ENCODE data around the gene ASIC2. TPM values are rescaled to one million over a fixed set of nuclear protein-coding genes. Genes with fewer than 3 reads are reported as not detected.

The ASIC2 gene
- total RNA-seq, 1 donor from 2014 or later = 0.06 TPM

DNA sequence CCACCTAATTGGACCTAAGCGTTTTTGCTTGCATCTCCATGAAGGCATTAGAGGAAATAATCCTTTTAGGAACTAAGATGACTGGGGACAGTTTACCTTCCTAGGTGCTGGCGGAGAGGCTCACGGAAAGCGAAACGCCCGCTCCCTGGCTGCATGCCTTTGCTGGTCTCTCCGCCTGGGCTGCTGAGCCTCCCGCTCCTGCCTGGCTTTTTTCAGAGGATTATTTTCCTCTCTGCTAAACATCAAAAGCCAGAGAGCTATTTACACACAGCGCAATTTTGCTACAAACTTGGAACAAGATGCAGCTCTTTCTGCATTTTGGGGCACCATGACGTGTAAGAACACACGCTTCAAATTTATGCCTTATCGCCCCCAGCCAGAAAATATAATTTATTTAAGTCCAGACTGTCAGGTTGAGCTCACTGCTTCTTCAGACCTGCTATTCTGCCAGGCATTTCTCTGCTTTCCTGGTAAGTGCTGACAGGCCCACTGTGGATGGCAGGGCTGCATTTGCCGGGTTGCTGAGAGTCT, 177.0 kb downstream of the ASIC2 start:
- peak; percentile 17 for DNase-seq (ENCODE audit: low spot score)

DNA sequence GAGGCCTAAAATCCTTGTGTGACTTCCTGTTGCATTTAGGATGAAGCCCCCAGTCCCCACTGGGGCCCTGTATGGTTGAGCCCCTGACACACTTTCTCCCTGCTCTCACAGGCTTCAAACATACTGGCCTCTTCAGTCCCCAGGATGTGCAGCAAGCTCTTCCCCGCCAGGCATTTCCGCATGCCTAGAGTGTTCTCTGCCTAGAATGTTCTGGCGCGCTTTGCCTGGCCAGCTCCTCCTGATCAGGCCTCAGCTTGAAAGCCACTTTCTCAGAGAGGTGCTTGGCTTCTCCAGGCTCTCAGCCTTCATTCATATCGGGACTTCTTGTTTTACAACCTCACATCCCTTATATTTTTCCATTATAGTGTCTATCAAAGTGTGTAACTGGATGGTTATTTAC, 177.7 kb downstream of the ASIC2 start:
- DNase-seq (ENCODE audit: low spot score) = no peak

DNA sequence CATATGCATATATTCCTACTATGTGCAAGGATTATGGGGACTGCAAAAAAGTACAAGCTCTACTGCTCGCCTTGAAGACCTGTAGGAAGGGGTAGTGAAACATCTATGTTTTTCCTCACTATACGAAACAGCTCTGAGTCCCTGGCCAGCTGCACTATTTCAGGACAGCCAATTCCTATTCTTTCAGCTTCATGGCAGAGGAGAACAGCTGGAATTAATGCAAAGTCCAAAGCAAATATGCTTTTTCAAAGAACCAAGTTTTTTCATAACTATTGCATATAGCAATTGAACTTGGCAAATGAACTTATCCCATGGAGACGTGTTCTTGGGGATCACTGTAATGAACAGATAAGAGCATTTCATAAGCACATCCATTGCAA, 179.1 kb downstream of the ASIC2 start:
- no peak for DNase-seq (ENCODE audit: low spot score)

DNA sequence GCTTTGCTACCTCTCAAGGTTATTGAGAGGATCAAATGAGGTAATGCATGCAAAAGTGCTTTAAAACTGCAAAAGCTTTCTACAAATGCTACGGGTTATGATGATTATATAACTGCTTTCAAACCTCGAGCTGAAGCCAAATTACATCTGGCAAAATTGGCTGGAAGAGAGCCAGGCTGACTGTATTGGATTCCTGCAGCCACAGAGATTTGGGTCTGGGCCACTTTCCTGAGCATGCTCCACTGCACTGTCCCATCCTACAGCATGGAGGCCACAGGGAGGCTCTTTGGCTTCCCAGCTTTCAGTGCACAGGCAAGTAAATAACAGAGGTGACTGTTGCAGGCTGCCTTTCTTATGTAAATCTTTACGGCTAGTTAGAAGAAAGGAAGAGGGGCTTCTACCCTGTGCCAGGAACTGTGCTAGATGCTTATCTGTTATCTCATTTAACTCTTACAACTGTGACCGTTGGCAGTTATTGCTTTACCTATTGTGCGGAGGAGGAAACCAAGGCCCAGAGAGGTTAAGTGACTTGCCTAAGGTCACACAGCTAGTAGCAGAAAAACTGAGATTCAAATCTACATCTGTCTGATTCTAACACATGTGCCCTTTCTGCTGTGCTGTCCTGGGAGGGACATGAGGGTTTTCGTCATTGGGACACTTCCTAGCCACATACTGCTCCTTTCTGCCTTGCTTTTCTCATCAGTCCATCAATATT, 179.7 kb downstream of the ASIC2 start:
- DNase-seq (ENCODE audit: low spot score) = peak; percentile 13

DNA sequence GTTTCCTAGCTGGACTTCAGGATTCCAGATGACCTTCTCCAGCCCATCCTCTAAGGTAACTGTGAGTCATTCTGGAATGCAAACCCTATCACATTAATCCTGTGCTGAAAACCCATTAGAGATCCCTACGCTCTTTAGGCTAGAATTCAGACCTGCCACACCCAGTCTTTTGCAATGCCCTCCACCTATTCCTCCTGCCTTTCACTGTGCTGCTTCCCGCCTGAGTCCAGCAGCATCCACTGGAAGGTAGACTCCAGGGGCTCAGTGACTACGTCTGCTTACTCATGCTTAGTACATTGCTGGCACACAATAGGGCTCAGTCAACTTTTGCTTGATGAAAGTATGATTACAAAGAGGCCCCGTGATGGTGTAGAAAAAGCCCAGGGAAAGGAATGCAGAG, 180.3 kb downstream of the ASIC2 start:
- DNase-seq (ENCODE audit: low spot score) = no peak

DNA sequence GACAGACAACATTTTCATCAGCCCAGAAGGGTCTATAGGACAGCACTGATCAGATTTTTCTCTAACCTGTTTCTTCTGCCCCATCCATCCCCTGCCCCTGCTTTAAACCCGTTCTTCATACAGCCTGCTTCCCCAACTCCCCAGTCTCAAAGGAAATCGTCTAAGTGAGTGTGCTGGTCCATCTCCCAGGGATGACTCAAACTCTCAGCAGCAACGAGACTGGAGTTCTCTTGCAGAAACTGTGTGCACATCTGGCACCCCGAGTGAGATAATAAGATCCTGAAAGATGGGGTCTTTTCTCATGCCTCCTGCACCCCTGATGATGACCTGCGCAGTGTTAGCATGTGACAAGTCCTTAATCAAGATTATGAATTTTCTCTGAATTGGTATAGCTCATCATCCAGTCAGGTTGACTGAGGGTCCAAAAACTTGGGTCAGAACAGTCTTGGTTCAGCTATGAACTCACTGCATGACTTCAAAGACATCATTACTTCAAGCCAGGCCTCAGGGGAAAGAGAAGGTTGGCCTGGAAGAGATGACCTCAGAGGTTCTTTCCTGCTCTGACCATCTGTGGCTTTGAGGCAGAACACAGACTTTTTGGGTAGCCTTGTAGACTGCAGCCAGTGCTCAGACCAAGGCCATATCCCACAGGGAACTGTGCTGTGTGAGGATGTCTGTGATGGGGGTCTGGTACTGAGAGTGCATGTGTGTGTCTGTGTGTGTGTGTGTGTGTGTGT, 183.6 kb downstream of the ASIC2 start:
- no peak for DNase-seq (ENCODE audit: low spot score)

DNA sequence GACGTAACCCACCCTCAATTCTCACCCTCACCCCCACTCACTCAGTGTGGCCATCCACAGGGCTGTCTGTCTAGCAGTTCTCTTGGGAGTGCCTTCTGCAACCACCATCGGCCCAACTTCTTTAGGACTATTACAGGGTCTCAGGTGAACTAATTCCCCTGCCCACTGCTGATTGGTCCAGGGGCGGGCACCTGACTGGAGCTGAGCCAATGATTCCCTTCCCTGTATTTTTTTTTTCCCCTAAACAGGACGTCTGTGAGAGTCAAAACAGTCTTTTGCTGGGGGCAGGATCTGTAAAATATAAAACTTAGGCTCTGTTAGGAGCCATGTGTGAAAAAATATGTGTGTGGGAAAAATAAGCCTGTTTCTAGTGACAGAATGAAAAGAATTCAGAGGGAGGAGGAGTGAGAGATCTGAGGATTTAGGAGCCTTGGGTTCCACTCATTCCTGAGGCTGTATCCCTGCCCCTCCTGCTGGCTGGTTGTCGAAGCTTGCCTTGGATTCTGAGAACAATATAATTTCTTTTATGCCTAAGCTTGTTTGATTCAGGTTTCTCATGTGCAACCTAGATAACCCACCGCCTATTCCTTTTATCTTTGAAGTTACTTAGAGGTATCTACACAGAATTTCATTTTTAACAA, 186.4 kb downstream of the ASIC2 start:
- DNase-seq (ENCODE audit: low spot score) = no peak

DNA sequence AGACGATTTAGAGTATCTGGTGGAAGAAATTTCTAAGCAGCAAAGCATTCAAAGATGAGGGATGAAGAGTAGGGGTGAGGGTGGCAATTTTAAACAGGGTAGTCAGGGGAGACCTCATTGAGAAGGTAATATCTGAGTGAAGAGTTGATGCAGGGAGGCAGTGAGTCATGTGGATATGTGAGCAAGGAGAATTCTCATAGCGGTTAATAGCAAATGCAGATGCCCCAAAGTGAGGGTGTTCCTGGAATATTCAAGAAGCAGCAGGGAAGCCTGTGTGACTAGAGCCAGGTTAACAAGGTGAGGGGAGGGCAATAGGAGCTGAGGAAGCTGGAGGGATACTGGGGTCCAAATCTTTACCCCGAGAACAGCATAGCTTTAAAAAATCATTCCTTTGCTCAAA, 187.2 kb downstream of the ASIC2 start:
- no peak for DNase-seq (ENCODE audit: low spot score)

DNA sequence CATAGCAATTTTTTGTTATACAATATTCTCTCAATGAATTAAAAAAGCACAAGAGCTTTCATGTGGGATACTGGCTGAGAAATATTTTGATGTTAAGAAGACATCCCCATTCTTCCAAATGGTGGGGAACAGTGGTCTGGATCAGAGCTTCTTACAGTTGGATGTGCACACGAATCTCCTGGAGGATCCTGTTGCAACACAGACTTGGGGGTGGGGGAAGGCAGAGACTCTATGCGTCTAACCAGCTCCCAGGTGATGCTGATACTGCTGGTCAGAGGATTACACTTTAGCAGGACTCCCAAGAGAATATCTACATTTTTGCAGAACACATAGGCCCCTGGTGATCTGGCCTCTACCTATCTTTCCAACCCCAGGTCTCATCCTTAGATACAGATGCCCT, 193.2 kb downstream of the ASIC2 start:
- DNase-seq (ENCODE audit: low spot score) = no peak

DNA sequence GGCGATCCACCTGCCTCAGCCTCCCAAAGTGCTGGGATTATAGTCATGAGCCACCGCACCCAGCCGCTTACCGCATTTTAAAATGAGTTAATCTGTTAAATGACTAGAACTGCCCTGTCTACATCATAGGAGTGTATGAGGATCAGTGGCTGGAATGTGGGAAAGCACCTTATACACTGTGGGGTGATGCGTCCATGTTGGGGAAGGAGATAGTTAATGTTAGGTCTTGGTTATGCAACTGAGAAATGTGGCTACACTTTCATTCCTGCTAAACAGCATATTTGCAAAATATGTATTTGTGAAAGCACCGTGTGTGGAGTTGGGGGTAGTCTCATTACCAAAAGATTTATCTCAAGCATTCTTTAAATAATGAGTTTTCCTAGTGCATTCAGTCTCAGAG, 193.8 kb downstream of the ASIC2 start:
- no peak for DNase-seq (ENCODE audit: low spot score)

DNA sequence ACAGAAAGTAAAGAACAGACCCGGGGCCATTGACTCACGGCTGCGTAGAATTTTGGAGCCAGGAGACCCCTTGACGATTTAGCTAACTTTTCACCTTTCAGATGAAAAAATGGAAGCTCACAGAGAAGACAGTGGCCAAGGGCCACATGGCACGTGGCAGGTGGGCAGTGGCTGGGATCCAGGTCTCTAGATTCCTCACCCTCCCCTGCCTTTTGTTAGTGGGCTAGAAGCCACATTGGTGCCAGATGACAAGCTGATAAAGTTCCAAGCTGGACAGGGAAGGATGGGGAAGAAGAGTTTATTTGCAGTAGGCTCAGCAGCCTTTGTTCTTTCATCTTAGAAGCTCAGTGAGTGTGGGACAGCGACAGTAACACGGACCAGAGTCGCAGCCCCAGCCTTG, 195.7 kb downstream of the ASIC2 start:
- no peak for DNase-seq (ENCODE audit: low spot score)

DNA sequence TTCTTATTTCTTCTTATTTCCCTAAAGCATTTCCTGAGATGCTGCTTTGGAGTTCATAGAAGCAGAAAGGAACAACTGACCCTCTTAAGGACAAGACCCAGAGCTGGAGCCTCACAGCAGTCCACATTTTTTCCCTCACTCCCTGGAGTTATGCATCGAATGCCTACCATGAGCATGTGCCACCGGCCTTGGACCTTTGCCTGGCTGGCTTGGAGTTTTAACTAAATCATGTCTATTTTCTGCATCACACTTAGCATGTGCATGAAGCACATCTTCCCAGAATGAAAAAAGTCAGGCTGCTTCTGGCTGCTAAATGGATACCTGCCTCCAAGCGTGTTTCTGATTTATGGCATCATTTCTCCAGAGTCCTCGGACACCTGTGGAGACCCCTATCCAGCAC, 196.9 kb downstream of the ASIC2 start:
- peak; percentile 14 for DNase-seq (ENCODE audit: low spot score)

DNA sequence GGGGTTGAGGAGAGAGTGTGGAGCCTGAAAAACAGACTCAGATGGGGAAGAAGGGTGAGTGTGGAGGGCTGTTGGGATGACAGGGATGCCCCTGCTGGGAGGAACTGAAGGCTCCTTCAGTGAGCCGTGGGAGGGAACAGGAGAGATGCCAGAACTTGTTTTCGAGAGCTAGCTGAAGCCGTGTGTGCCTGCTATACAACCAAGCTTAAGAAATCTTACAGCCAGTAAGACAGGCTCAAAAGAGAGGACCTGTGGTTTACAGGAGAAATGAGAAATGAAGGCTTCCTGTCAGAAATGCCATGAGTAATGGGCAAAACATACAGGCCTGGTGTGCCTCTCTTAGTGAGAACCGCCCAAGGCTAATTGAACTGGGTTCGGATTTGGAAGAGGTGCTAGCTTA, 201.8 kb downstream of the ASIC2 start:
- DNase-seq (ENCODE audit: low spot score) = no peak

DNA sequence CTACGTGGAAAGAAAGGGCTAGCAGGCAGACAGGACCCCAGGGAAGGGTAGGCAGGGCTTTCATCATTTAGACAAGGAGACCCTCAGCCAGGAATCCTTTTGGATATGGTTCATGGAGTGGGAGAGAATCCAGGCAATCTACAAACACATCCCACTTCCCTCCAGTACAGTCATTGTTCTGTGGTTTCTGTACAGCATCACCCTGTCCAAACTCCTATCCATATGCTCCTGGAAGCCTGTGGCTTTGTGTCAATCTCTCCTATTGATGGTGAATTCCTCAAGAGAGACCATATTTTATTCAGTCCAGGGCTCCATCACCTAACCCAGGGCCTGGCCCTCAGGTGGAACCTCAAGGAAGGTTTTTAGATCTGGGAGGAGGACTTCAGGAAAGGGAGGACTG, 202.3 kb downstream of the ASIC2 start:
- no peak for DNase-seq (ENCODE audit: low spot score)

DNA sequence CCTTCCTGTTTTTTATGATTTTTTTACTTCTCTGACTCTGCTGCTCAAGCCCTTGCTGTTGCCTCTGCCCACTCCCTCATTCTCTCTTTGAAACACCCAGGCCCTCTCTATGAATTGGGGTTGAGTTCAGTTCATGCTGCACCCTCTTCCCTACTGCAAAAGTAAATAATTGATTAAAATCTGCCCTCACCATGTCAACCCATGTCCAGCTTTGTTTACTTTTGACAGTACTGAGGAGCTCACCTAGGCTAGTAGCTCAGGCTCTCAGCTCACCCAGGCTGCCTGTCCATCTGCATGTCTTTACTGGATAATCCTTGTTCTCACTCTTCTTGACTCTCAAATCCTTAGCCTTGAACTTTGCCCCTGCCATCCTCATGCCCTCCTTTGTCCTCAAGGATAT, 206.2 kb downstream of the ASIC2 start:
- no peak for DNase-seq (ENCODE audit: low spot score)

DNA sequence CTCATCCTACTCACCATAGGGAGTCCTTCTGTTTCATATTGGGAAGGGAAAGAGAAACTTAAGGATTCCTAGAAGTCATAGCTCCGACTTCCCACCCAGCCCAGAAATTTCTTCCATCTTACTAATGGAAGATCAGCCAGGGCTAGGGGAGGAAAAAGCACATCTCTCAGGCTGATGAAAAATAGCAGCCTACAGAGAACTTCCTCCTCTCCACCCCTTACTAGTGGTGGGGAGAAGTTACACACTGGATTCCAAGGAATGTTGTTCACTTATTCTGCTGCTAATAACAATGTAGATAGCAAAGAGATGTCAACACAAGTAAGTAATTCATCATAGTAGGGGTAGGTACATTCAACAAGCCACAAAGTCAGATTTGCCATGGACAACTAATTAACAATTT, 207.1 kb downstream of the ASIC2 start:
- DNase-seq (ENCODE audit: low spot score) = no peak

DNA sequence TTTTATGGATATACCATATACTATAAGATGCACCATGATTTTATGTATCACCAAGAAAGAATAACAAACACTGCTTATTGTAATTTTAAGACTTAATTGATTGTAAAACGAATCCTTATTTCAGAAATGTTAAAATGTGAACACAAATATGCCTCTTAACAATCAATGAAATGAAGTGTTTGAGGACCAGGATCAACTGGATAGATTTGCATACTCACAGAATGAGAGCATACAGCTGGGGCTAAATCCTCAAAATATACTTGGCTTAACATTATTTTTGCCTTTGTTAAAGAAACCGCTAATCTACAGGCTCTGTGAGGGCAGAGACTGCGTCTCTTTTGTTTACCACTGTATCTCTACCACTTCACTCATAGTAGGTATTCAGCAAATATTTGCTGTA, 207.8 kb downstream of the ASIC2 start:
- no peak for DNase-seq (ENCODE audit: low spot score)

DNA sequence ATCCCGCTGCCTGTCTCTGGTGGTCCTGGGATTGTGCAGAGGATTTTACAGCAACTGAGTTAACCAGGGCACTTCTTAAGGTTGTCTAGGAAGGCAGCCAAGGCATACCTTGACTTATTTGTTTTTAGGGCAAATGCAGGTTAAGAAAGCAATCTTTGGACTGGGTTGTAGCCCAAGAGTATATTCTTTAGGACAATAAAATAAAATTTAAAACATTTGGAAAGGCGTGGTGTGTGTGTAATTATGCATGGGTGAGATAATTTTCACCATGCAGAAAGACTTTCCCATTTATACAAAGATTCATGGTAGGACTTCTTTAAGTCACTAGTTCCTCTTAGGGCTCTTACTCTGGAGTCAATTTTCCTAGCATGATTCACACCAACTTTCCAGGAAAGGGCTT, 208.3 kb downstream of the ASIC2 start:
- DNase-seq (ENCODE audit: low spot score) = no peak

DNA sequence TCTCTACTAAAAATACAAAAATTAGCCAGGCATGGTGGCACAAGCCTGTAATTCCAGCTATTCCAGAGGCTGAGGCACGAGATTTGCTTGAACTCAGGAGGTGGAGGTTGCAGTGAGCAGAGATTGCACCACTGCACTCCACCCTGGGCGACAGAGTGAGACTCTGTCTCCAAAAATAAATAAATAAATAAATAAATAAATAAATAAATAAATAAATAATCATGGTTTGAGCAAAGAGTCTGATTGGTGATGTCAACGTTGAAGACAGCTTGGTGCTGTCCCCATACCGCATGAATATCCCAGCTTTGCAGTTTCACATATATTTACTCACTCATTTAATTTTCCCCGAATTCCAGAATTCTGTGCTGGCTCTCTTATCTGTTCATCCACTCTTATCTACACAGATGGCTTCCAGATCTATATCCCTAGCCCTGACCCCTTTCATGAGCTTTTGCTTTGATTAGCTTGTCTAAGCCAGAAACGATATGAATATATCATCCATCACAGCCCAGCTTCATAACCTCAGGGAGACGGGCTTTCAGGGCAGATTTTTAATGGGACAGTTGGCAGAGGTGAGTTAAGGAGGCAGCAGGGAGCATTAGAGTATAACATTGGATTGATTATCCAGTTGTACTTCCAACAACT, 210.4 kb downstream of the ASIC2 start:
- DNase-seq (ENCODE audit: low spot score) = no peak

DNA sequence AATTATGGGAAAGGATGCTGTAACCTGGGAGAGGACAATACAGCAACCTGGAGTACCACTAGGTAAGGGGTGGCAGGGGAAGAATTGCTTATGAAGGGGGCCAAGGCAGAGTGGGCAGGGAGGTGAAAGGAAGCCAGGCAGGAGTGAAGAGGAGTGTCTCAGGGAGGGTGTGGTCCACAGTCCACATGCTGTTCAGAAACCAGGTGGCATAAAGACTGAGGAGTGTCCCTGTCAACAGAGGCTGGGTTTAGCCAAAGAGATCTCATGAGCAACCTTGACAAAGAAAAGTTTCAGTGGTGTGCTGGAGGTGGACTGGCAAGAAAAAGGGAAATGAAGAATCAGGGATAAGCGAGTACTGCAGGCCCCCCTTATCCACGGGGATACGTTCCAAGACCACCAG, 213.0 kb downstream of the ASIC2 start:
- no peak for DNase-seq (ENCODE audit: low spot score)

DNA sequence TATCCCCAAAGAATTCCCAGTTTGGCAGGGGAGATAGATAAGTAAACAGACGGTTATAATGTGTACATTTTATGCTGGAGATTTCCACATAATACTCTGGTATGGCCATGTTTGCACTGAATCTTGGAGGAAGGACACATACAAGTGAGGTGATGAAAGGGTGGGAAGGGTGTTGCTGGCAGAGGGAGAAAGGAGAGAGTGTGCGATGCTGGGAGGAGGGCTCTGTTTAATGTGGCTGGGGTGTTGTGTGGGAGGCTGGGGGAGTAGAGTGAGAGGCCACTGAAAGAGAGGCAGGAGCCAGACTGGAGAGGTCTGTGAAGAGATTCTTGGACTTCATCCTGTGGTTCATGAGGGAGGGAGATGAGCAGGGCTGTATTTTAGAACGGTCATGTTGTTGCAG, 213.9 kb downstream of the ASIC2 start:
- no peak for DNase-seq (ENCODE audit: low spot score)

DNA sequence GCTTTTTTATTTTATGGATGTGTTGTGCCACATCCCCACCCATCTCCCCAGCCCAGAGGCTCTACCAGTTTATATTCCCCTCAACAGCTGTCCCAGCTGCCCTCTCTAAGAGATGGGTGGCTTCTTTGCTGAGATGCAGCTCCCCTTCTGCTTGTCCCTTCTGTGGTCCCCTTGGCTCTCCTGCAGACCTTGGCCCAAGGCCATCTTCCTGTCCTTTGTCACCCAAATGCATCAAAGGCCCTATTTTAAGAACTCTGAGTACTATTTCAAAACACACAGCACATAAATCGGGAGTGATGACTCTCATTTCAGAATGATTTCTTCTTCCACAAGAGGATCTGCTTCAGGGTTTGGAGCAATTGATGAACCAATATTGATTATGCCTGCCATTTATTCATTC, 216.1 kb downstream of the ASIC2 start:
- DNase-seq (ENCODE audit: low spot score) = no peak

Data from mucosa of gallbladder (tissue), 1 donor.